ENCODE data around the gene ARID1B.

ARID1B gene

GRCh38 chr6:157106487-157106886, 329.3 kb downstream of the ARID1B start:
- peaks cover 2% of the 10 kb centered on the region in 2 experiments for H3K36me3 ChIP-seq (ENCODE audit: control insufficient read depth in 1 of 2, insufficient read depth in 2 of 2, low read length in 2 of 2)

GRCh38 chr6:157107571-157107914, 330.4 kb downstream of the ARID1B start:
- Histone ChIP-seq H3K14ac (ENCODE audit: low read length) (no peak overlapping the region), H2BK5ac (ENCODE audit: low read depth, low read length, poor library complexity) (no peak overlapping the region), H3K4ac (ENCODE audit: low read depth, low read length) (no peak overlapping the region), H3K79me1 (ENCODE audit: low read length) (no peaks in the 10 kb centered on the region), H3K27ac (ENCODE audit: low read depth, low read length) (no peak overlapping the region), H3K27me3 (ENCODE audit: insufficient read depth, low read length) (no peaks in the 10 kb centered on the region), H3K4me3 (ENCODE audit: low read depth, low read length) (no peak overlapping the region), H2BK120ac (ENCODE audit: insufficient read depth, low read length, poor library complexity) (no peak overlapping the region), H4K8ac (ENCODE audit: low read depth, low read length) (no peak overlapping the region), H3K9ac (ENCODE audit: low read length) (no peak overlapping the region), H4K91ac (ENCODE audit: low read depth, low read length) (no peak overlapping the region), H3K9me3 (ENCODE audit: insufficient read depth, low read depth, low read length) (no peaks in the 10 kb centered on the region), H3K4me2 (ENCODE audit: low read length) (no peak overlapping the region), H3K79me2 (ENCODE audit: control insufficient read depth, insufficient read depth, low read length, poor library complexity) (no peaks in the 10 kb centered on the region), H4K12ac (ENCODE audit: low read depth, low read length) (no peak overlapping the region), H2AFZ (ENCODE audit: insufficient read depth, low read length, poor library complexity) (no peak overlapping the region), H3K18ac (ENCODE audit: low read length) (no peak overlapping the region), H3K36me3 (ENCODE audit: control insufficient read depth in 1 of 2, insufficient read depth in 2 of 2, low read length in 2 of 2) (peaks cover 2 to 4% of the 10 kb centered on the region in 2 experiments), H3K23ac (ENCODE audit: low read length) (no peak overlapping the region), H2AK5ac (ENCODE audit: low read length) (no peak overlapping the region), H2BK12ac (ENCODE audit: low read length) (no peak overlapping the region), H3K4me1 (ENCODE audit: control insufficient read depth in 1 of 2, insufficient read depth in 2 of 2, low read length in 2 of 2) (peaks cover 3 to 6% of the 10 kb centered on the region in 2 experiments)
- WGBS (ENCODE audit: extremely low coverage, insufficient coverage, insufficient read length) = no CpG with 5 or more reads among the region's 4 CpGs
- DNase-seq = no peak

More at GRCh38 chr6:157106487-157106886, 329.3 kb downstream of the ARID1B start:
- no peak overlapping the region for H2BK12ac ChIP-seq (ENCODE audit: low read length)
- H3K9me3 ChIP-seq (ENCODE audit: insufficient read depth, low read depth, low read length) = no peaks in the 10 kb centered on the region
- no peak overlapping the region for H3K4ac ChIP-seq (ENCODE audit: low read depth, low read length)
- H3K9ac ChIP-seq (ENCODE audit: low read length) = no peak overlapping the region
- H3K79me2 ChIP-seq (ENCODE audit: control insufficient read depth, insufficient read depth, low read length, poor library complexity) = no peaks in the 10 kb centered on the region
- H3K4me2 ChIP-seq (ENCODE audit: low read length) = no peak overlapping the region
- H3K27me3 ChIP-seq (ENCODE audit: insufficient read depth, low read length) = no peaks in the 10 kb centered on the region
- H3K23ac ChIP-seq (ENCODE audit: low read length) = no peak overlapping the region
- no peak overlapping the region for H4K8ac ChIP-seq (ENCODE audit: low read depth, low read length)
- H4K12ac ChIP-seq (ENCODE audit: low read depth, low read length) = no peak overlapping the region
- peak; percentile 27 to 76 for DNase-seq
- H3K27ac ChIP-seq (ENCODE audit: low read depth, low read length) = no peak overlapping the region
- no peak overlapping the region for H3K14ac ChIP-seq (ENCODE audit: low read length)
- no CpG with 5 or more reads among the region's 2 CpGs for WGBS (ENCODE audit: extremely low coverage, insufficient coverage, insufficient read length)
- H3K18ac ChIP-seq (ENCODE audit: low read length) = no peak overlapping the region
- H2AFZ ChIP-seq (ENCODE audit: insufficient read depth, low read length, poor library complexity) = no peak overlapping the region
- no peak overlapping the region for H2BK120ac ChIP-seq (ENCODE audit: insufficient read depth, low read length, poor library complexity)
- H3K4me3 ChIP-seq (ENCODE audit: low read depth, low read length) = no peak overlapping the region
- H2AK5ac ChIP-seq (ENCODE audit: low read length) = no peak overlapping the region
- peaks cover 3 to 6% of the 10 kb centered on the region in 2 experiments for H3K4me1 ChIP-seq (ENCODE audit: control insufficient read depth in 1 of 2, insufficient read depth in 2 of 2, low read length in 2 of 2)
- H3K79me1 ChIP-seq (ENCODE audit: low read length) = no peaks in the 10 kb centered on the region
- no peak overlapping the region for H2BK5ac ChIP-seq (ENCODE audit: low read depth, low read length, poor library complexity)
- H4K91ac ChIP-seq (ENCODE audit: low read depth, low read length) = no peak overlapping the region

GRCh38 chr6:157107915-157108651, 330.9 kb downstream of the ARID1B start:
- H2BK12ac ChIP-seq (ENCODE audit: low read length) = no peak overlapping the region
- H3K4me2 ChIP-seq (ENCODE audit: low read length) = no peak overlapping the region
- no CpG with 5 or more reads among the region's 6 CpGs for WGBS (ENCODE audit: extremely low coverage, insufficient coverage, insufficient read length)
- peaks cover 2 to 4% of the 10 kb centered on the region in 2 experiments for H3K36me3 ChIP-seq (ENCODE audit: control insufficient read depth in 1 of 2, insufficient read depth in 2 of 2, low read length in 2 of 2)
- no peak overlapping the region for H4K8ac ChIP-seq (ENCODE audit: low read depth, low read length)
- no peak overlapping the region for H4K91ac ChIP-seq (ENCODE audit: low read depth, low read length)
- H3K79me1 ChIP-seq (ENCODE audit: low read length) = no peaks in the 10 kb centered on the region
- no peaks in the 10 kb centered on the region for H3K9me3 ChIP-seq (ENCODE audit: insufficient read depth, low read depth, low read length)
- no peak overlapping the region for H3K9ac ChIP-seq (ENCODE audit: low read length)
- no peaks in the 10 kb centered on the region for H3K79me2 ChIP-seq (ENCODE audit: control insufficient read depth, insufficient read depth, low read length, poor library complexity)
- H3K4me3 ChIP-seq (ENCODE audit: low read depth, low read length) = no peak overlapping the region
- no peak overlapping the region for H3K4ac ChIP-seq (ENCODE audit: low read depth, low read length)
- no peaks in the 10 kb centered on the region for H3K27me3 ChIP-seq (ENCODE audit: insufficient read depth, low read length)
- H3K4me1 ChIP-seq (ENCODE audit: control insufficient read depth in 1 of 2, insufficient read depth in 2 of 2, low read length in 2 of 2) = peaks cover 3 to 6% of the 10 kb centered on the region in 2 experiments
- no peak overlapping the region for H3K14ac ChIP-seq (ENCODE audit: low read length)
- no peak overlapping the region for H2BK120ac ChIP-seq (ENCODE audit: insufficient read depth, low read length, poor library complexity)
- H3K18ac ChIP-seq (ENCODE audit: low read length) = no peak overlapping the region
- no peak overlapping the region for H3K23ac ChIP-seq (ENCODE audit: low read length)
- DNase-seq = peak; percentile 90 to 95
- no peak overlapping the region for H3K27ac ChIP-seq (ENCODE audit: low read depth, low read length)
- H2AK5ac ChIP-seq (ENCODE audit: low read length) = no peak overlapping the region
- H2AFZ ChIP-seq (ENCODE audit: insufficient read depth, low read length, poor library complexity) = no peak overlapping the region
- H4K12ac ChIP-seq (ENCODE audit: low read depth, low read length) = no peak overlapping the region
- no peak overlapping the region for H2BK5ac ChIP-seq (ENCODE audit: low read depth, low read length, poor library complexity)

- H3K27ac ChIP-seq (ENCODE audit: low read depth, low read length) = no peak overlapping the region
- H4K91ac ChIP-seq (ENCODE audit: low read depth, low read length) = no peak overlapping the region
- H3K4me3 ChIP-seq (ENCODE audit: low read depth, low read length) = no peak overlapping the region
- no peaks in the 10 kb centered on the region for H3K79me2 ChIP-seq (ENCODE audit: control insufficient read depth, insufficient read depth, low read length, poor library complexity)
- H3K14ac ChIP-seq (ENCODE audit: low read length) = no peak overlapping the region
- H3K9ac ChIP-seq (ENCODE audit: low read length) = no peak overlapping the region
- H3K4me2 ChIP-seq (ENCODE audit: low read length) = no peak overlapping the region
- no peak overlapping the region for H2BK120ac ChIP-seq (ENCODE audit: insufficient read depth, low read length, poor library complexity)
- peaks cover 3 to 6% of the 10 kb centered on the region in 2 experiments for H3K4me1 ChIP-seq (ENCODE audit: control insufficient read depth in 1 of 2, insufficient read depth in 2 of 2, low read length in 2 of 2)
- no peak overlapping the region for H3K18ac ChIP-seq (ENCODE audit: low read length)
- no peak overlapping the region for H3K23ac ChIP-seq (ENCODE audit: low read length)
- no peak overlapping the region for H2BK5ac ChIP-seq (ENCODE audit: low read depth, low read length, poor library complexity)
- H2AK5ac ChIP-seq (ENCODE audit: low read length) = no peak overlapping the region
- no peak overlapping the region for H3K4ac ChIP-seq (ENCODE audit: low read depth, low read length)
- no peak overlapping the region for H2BK12ac ChIP-seq (ENCODE audit: low read length)
- no peaks in the 10 kb centered on the region for H3K9me3 ChIP-seq (ENCODE audit: insufficient read depth, low read depth, low read length)
- H4K8ac ChIP-seq (ENCODE audit: low read depth, low read length) = no peak overlapping the region
- DNase-seq = no peak
- H4K12ac ChIP-seq (ENCODE audit: low read depth, low read length) = no peak overlapping the region
- H2AFZ ChIP-seq (ENCODE audit: insufficient read depth, low read length, poor library complexity) = no peak overlapping the region
- no peaks in the 10 kb centered on the region for H3K79me1 ChIP-seq (ENCODE audit: low read length)
- WGBS (ENCODE audit: extremely low coverage, insufficient coverage, insufficient read length) = no CpG with 5 or more reads among the region's 7 CpGs
- peaks cover 5 to 8% of the 10 kb centered on the region in 2 experiments for H3K36me3 ChIP-seq (ENCODE audit: control insufficient read depth in 1 of 2, insufficient read depth in 2 of 2, low read length in 2 of 2)
- no peaks in the 10 kb centered on the region for H3K27me3 ChIP-seq (ENCODE audit: insufficient read depth, low read length)
These were observed 331.7 kb downstream of the ARID1B start for GRCh38 chr6:157108923-157109322.

Measured in trophoblast cell (in vitro differentiated cells and primary cell).